ENCODE measurements around the gene CACNA1H.

CACNA1H gene

DNA sequence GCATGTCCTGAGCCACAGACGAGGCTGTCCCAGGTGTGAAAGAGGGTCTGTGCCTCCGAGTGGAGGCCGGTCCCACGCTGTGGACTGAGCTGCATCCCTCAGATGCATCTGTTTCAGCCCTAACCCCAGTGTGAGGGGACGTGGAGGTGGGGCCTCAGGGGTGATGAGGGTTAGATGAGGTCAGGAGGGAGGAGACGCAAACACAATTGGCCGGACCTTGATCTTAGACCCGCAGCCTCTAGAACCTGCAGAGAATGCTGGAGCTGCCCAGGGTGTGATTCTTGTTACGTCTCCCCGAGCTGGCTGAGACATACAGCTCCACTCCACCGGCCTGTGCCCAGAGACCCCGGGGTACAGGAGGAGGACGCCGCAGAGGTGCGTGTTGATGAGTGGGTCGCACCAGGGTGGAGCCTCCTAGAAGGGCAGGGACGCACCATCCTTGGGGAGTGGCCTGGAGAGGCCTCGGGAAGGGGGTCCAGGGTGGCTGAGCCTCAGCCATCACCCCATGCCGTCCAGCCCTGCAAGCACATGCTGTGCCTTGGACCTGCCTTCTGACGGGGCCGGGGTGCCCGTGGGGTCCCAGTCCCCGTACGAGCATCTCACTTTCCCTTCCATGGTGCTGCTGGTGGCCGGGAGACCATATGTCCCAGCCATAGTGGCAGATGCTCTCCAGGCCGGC, 40.3 kb upstream of the CACNA1H start:
- H4K20me1 ChIP-seq (ENCODE audit: insufficient read depth, low read length), result no peaks in the 10 kb centered on the region
- no peak for TF ChIP-seq EZH2phosphoT487 (IDR thresholded peaks at IDR 0.05; ENCODE audit: low read depth)
- TF ChIP-seq, protein P1, sequence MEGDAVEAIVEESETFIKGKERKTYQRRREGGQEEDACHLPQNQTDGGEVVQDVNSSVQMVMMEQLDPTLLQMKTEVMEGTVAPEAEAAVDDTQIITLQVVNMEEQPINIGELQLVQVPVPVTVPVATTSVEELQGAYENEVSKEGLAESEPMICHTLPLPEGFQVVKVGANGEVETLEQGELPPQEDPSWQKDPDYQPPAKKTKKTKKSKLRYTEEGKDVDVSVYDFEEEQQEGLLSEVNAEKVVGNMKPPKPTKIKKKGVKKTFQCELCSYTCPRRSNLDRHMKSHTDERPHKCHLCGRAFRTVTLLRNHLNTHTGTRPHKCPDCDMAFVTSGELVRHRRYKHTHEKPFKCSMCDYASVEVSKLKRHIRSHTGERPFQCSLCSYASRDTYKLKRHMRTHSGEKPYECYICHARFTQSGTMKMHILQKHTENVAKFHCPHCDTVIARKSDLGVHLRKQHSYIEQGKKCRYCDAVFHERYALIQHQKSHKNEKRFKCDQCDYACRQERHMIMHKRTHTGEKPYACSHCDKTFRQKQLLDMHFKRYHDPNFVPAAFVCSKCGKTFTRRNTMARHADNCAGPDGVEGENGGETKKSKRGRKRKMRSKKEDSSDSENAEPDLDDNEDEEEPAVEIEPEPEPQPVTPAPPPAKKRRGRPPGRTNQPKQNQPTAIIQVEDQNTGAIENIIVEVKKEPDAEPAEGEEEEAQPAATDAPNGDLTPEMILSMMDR (IDR thresholded peaks at IDR 0.05; ENCODE audit: low read depth, low read length), result no peak
- H3K36me3 ChIP-seq (replicated peaks; ENCODE audit: low read depth, low read length), result no peaks in the 10 kb centered on the region
- no peak overlapping the region for H3K4me3 ChIP-seq (ENCODE audit: low read length)
- no peak overlapping the region for H3K27ac ChIP-seq (ENCODE audit: low read length)
- no peak overlapping the region for H3K9ac ChIP-seq (ENCODE audit: low read length)
- no peaks in the 10 kb centered on the region for H3K9me3 ChIP-seq (ENCODE audit: insufficient read depth, low read length)
- H3K79me2 ChIP-seq (ENCODE audit: low read length), result no peaks in the 10 kb centered on the region
- no peak overlapping the region for H3K4me2 ChIP-seq (ENCODE audit: low read length)
- no peak overlapping the region for H2AFZ ChIP-seq (ENCODE audit: low read depth, low read length)
- H3K27me3 ChIP-seq (ENCODE audit: low read depth, low read length), result no peaks in the 10 kb centered on the region
- peaks cover 7% of the 10 kb centered on the region; the same call in 1 of the 2 replicates for H3K4me1 ChIP-seq (ENCODE audit: low read length)

DNA sequence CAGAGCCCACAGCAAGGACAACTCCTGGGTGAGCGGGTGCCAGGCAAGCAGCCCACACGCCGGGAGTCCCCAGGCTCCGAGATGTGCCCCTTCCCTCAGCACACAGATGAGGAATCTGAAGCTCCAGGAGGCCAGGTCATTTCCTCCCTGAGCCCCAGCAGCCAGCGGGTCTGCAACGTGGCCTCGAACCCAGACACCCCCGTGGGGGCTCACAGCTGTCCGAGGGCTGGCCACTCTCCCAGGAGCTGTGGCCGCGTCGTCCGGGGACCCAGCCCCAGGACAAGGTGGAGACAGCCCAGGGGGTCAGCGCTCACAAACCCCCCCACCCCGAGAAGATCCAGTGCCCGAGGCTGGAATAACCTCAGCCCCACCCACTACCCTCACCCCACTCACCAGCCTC, 39.4 kb upstream of the CACNA1H start:
- Histone ChIP-seq H3K4me1 (ENCODE audit: low read length) (peaks cover 7% of the 10 kb centered on the region; the same call in 1 of the 2 replicates), H3K9ac (ENCODE audit: low read length) (no peak overlapping the region), H4K20me1 (ENCODE audit: insufficient read depth, low read length) (no peaks in the 10 kb centered on the region), H3K4me2 (ENCODE audit: low read length) (no peak overlapping the region), H3K4me3 (ENCODE audit: low read length) (no peak overlapping the region), H3K79me2 (ENCODE audit: low read length) (no peaks in the 10 kb centered on the region), H3K27me3 (ENCODE audit: low read depth, low read length) (no peaks in the 10 kb centered on the region), H3K9me3 (ENCODE audit: insufficient read depth, low read length) (no peaks in the 10 kb centered on the region), H3K27ac (ENCODE audit: low read length) (no peak overlapping the region), H3K36me3 (replicated peaks; ENCODE audit: low read depth, low read length) (no peaks in the 10 kb centered on the region), H2AFZ (ENCODE audit: low read depth, low read length) (no peak overlapping the region)
- no peak for TF ChIP-seq EZH2phosphoT487 (IDR thresholded peaks at IDR 0.05; ENCODE audit: low read depth)
- TF ChIP-seq, protein P1 (IDR thresholded peaks at IDR 0.05; ENCODE audit: low read depth, low read length), result no peak

DNA sequence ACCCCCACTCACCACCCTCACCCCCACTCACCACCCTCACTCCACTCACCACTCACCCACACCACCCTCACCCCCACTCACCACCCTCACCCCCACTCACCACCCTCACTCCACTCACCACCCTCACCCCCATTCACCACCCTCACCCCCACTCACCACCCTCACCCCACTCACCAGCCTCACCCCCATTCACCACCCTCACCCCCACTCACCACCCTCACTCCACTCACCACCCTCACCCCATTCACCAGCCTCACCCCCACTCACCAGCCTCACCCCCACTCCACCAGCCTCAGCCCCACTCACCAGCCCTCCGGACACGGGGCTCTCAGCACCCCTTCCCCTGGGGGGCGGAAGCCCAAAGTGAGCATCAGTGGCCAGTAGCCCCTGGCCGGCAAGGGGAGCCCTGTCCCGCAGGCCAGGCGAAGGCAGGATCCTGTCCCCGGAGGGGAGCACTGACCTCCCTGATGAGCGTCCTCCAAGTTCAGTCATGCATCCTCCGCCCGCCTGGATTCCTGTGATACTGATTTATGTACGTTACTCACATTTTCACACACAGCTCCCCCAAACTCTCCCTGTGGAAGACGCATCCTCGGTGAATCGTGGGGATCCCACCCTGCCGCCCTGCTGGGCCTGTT, 38.9 kb upstream of the CACNA1H start:
- no peaks in the 10 kb centered on the region for H3K9me3 ChIP-seq (ENCODE audit: insufficient read depth, low read length)
- no peaks in the 10 kb centered on the region for H3K27me3 ChIP-seq (ENCODE audit: low read depth, low read length)
- H2AFZ ChIP-seq (ENCODE audit: low read depth, low read length), result no peak overlapping the region
- H4K20me1 ChIP-seq (ENCODE audit: insufficient read depth, low read length), result no peaks in the 10 kb centered on the region
- no peak overlapping the region for H3K9ac ChIP-seq (ENCODE audit: low read length)
- peaks cover 7% of the 10 kb centered on the region; the same call in 1 of the 2 replicates for H3K4me1 ChIP-seq (ENCODE audit: low read length)
- TF ChIP-seq, protein P1 (IDR thresholded peaks at IDR 0.05; ENCODE audit: low read depth, low read length), result no peak
- TF ChIP-seq EZH2phosphoT487 (IDR thresholded peaks at IDR 0.05; ENCODE audit: low read depth), result no peak
- H3K4me3 ChIP-seq (ENCODE audit: low read length), result no peak overlapping the region
- H3K36me3 ChIP-seq (replicated peaks; ENCODE audit: low read depth, low read length), result no peaks in the 10 kb centered on the region
- no peak overlapping the region for H3K4me2 ChIP-seq (ENCODE audit: low read length)
- no peak overlapping the region for H3K27ac ChIP-seq (ENCODE audit: low read length)
- H3K79me2 ChIP-seq (ENCODE audit: low read length), result no peaks in the 10 kb centered on the region

DNA sequence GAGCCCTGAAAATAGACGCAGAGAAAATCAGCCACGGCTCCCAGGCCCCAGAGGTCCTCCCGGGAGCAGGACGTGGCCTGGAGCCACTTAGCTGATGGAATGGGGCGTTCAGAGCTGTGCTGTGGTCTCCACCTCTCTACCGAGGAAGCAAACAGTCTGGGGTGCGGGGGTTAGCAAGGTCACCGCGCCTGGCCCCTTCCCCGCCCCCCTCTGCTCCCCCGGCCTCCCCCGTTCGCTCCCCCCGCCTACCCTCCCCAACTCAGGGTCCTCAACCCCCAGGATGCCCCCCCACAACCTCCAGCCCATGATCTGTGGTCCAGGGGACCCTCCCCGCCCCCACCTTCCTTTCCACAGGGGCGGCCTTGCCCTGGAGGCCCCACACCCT, 36.2 kb upstream of the CACNA1H start:
- no peaks in the 10 kb centered on the region for H3K79me2 ChIP-seq (ENCODE audit: low read length)
- TF ChIP-seq, protein P1 (IDR thresholded peaks at IDR 0.05; ENCODE audit: low read depth, low read length), result no peak
- no peaks in the 10 kb centered on the region for H3K27me3 ChIP-seq (ENCODE audit: low read depth, low read length)
- no peak overlapping the region for H3K4me2 ChIP-seq (ENCODE audit: low read length)
- H2AFZ ChIP-seq (ENCODE audit: low read depth, low read length), result no peak overlapping the region
- no peaks in the 10 kb centered on the region for H3K36me3 ChIP-seq (replicated peaks; ENCODE audit: low read depth, low read length)
- no peak overlapping the region for H3K27ac ChIP-seq (ENCODE audit: low read length)
- H3K4me3 ChIP-seq (ENCODE audit: low read length), result no peak overlapping the region
- H3K9me3 ChIP-seq (ENCODE audit: insufficient read depth, low read length), result no peaks in the 10 kb centered on the region
- H3K4me1 ChIP-seq (ENCODE audit: low read length), result peaks cover 11% of the 10 kb centered on the region
- H4K20me1 ChIP-seq (ENCODE audit: insufficient read depth, low read length), result no peaks in the 10 kb centered on the region
- no peak overlapping the region for H3K9ac ChIP-seq (ENCODE audit: low read length)

All from OCI-LY3 (cell line).